B cell (primary cell): ENCODE data around the gene PCSK2.

Experiments used
- CTCF ChIP-seq: fragments of 200-600 bp; IDR thresholded peaks from one replicate; pipeline ENCODE4 v1.8.0; 2022; ENCODE audit warnings: antibody characterized with exemption, mild to moderate bottlenecking
- EZH2 ChIP-seq: IDR thresholded peaks from 2 replicates; pipeline ENCODE4 v1.6.1; 2012; ENCODE audit warnings: borderline replicate concordance, low read depth, mild to moderate bottlenecking, moderate library complexity, low read length; ENCODE audit not compliant: insufficient read depth, poor library complexity, severe bottlenecking

- TF ChIP-seq CTCF (no peak), EZH2 (no peak)
These were observed 21.4 kb downstream of the PCSK2 start for GRCh38 chr20:17248224-17248623.
